HG02759 (cell line): ENCODE results near the gene ETV5.

Experiments used
- ATAC-seq: cut with Tn5 transposase; IDR thresholded peaks from one replicate; pipeline ENCODE4 v1.9.1; 2021; ENCODE audit warnings: mild to moderate bottlenecking, moderate library complexity; ENCODE audit not compliant: unreplicated experiment

Gene ETV5

DNA sequence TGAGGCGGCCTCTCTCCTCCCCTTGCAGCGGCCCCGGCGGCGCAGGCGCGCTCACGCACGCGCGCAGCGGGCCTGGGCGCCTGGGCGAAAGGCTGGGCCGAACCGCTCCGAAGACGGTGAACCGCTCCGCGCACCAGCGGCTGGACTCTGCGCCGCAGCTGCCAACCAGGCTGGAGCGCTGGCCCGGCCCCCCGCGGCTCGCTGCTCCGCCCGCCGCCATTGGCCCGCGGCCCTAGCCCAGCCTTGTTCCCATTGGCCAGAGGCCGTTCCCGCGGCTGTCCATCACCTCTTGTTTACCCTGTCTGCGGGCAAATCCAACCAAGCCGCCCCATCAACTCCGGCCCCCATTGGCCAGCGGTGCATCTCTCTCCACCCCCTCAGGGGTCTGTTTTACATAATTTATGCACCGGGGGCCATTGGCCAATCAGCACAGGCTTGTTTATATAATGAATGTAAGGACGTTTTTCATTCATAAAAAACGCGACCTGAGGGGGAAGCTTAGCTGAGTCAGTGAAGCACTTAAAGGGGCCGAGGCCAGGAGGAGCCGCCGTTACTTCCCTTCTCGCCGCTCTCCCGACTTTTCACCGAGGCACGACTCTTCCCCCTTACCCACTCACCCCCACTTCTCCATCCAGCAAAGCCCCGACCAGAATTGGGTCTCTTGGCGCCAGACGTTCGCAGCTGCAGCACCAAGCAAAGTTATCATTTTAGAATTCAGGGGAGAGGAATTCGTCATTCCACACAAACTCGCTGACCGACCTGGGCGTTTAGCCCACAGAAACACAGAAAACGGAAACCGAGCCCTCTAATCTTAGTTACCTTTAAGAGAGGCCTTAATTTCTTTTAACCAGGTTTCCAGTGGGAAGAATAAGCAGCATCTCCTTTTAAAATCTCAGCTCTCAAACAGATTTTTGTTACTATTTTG is at the start of gene ETV5:
TSS of gene ETV5 (minus strand) at position 149 of the 925 bp plus-strand sequence. CDS start 3,221 bp downstream, outside the sequence.
- peak; percentile 91 for ATAC-seq

DNA sequence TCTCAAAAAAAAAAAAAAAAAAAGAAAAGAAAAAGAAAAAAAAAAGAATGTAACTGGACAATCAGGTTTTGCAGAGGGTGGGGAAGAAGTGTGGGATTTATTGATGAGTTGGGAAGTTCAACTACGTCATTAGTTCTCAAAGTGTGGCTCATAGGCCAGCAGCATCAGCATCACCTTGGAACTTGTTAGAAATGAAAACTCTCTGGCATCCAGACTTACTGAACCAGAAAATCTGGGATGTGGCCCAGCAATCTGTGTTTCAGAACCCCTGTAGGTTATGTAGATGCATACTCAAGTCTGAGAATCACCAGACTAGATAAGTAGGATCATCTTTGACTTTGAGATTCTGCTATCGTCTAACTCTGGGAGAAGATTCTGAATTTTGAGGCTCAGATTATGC is 45.8 kb upstream of the ETV5 start:
- ATAC-seq = no peak

DNA sequence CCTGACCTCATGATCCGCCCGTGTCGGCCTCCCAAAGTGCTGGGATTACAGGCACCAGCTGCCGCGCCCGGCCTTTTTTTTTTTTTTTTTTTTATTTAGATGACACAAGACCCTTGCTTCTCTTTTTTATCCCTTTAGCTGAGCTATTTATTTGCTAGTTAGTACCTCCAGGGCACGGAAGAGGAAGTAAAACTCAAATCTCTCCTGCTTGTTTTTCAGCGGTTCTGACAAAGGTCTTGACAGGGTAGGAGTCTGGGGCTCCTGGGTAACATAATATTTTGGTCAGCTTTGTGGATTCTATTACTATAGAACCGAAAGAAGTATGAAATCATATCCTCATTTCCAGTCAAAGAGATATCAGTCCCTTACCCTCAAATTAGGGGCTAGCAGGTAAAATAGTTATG is 44.0 kb upstream of the ETV5 start:
- ATAC-seq = peak; percentile 85

GRCh38 chr3:186152361-186152798 is 43.5 kb upstream of the ETV5 start:
- ATAC-seq = peak; percentile 21

- peak; percentile 36 for ATAC-seq
These were observed 42.4 kb upstream of the ETV5 start for GRCh38 chr3:186151077-186151971.

DNA sequence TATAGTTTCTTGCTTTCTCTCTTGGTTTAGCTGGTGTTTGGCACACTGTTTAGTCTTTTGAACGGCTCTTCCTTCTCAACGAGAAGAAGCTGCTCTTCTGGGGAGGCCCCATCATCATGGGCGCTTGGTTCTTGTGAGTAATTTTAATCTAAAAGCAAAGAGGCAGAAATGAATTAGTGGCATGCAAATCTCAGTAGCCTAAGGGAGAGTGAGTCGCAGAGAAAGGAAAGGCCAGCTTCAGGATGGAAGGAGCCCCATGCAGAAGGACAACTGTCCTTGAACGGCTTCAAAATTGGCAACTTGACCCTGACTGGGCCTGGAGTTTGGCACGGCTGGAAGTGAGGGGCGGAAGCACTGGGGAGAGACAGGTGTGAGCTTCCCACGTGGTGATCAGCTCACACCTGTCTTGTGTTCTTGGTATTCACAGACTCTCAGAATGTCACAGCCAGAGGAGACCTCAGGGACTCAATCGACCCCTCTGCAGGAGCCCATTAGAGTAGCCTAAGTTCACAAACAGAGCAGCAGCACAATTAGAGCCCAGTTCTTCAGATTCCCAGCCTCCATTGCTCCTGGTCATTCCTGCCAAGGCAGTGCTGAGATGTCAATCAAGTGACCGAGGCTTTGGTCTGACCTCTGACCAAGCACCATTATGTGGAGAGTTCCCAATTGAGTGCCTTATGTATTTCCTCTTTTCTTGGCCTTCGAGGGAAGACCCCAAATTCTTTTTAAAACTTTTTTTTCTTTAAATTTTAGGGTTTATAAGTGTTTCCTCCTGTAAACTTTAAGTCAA is 41.3 kb upstream of the ETV5 start:
- no peak for ATAC-seq

- ATAC-seq = no peak
These were observed 40.6 kb upstream of the ETV5 start for GRCh38 chr3:186149319-186149960.

GRCh38 chr3:186144257-186144656 is 35.4 kb upstream of the ETV5 start:
- ATAC-seq = no peak

- no peak for ATAC-seq
These were observed 34.4 kb upstream of the ETV5 start for GRCh38 chr3:186143250-186143649.

DNA sequence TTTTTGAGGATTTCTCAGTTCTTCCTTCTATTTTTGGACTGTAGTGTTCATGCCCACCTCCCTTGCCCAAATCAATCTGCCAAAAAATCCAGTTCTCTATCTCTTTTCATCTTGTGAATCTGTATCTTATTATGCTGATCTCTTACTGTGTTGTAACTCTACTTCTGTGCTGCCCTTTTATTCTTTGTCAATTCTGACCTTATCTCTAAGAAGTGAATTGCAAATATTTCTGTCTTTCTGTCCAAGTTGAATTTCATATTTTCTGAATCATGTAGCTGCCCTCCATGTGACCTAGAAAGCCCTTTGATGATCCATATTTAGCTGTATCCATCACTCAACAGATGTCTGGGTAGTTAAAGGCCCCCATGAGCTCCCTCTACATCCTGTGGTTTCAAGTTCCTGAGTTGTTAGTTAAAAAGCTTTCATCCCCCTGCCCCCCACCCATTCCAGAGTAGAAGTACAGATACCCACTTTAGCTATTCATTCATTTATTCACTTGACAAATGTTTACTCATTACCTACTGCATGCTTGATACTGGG is 33.6 kb upstream of the ETV5 start:
- no peak for ATAC-seq

DNA sequence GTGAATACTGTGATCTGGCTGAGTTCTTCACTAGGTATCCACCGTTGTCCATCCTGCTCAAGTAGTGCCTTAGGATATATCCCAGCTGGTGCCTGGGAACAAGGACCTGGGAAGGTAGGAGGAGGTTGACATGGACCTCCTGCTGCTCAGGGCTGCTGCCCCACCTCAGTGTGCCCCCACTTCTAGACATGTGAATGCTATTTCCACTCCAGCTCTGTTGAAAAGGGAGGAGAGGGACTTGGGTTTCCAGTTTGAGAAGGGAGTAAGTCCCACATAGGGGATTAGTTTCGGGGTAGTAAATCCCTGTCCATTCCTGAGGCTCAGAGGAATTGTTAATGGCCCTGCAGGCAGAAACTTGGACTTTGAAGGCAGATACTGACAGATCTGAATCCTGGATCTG is 32.9 kb upstream of the ETV5 start:
- no peak for ATAC-seq

DNA sequence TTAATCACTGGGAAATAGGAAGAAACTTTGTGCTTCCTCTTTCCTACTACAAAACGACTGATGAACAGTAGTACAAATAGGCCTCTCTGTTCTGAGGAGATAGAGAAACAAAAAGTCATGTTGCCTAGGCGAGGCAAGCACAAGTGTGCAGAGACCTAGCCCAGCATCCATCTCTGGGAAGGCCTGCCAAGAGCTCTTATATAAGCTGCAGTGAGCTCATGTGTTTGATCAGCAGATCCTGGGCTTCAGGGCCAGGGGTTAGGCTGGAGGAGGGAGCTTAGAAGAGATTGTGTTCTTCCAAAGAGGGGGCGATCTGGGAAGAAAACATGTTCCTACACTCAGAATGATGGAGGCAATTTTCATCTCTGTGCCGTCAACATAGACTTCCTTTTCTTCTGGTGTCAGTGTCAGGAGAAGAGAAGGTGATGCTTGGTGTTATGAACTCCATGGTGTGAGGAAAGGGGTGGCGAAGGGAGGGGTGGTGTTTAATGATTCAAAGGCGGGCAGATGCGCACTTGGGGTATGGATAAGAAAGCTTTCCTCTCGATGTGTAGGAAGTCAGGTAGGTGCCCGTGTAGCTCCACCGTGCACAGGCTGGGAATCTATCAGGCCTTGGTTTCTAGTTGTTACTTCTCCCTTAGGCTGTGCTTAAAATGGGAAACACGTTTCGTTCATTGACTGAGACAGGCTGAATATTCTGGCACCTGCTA is 29.5 kb upstream of the ETV5 start:
- no peak for ATAC-seq

DNA sequence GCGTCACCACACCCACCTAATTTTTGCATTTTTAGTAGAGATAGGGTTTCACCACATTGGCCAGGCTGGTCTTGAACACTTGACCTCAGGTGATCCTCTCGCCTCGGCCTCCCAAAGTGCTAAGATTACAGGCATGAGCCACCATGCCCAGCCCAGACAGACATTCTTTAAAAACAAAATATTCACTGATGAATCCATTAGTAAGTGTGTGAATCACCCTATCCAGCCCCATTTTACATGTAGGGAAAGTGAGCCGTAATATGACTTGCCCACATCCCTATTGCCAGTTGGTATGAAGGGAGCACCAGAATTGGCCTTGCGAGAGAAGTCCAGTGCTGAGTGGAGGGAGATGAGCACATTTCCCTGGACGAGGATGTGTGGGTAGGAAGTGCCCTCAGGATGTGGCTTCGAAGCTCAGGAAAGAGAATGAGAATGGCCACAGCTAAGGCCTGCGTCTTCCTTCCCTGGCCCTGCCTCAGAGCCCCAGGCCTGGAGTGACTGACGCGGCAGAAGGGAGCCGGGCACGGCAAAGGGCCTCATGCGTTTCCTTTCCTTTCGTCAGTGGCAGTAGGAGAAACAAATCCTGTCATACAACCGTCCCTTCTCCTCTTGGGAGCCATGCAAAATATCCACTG is 28.3 kb upstream of the ETV5 start:
- ATAC-seq = no peak

DNA sequence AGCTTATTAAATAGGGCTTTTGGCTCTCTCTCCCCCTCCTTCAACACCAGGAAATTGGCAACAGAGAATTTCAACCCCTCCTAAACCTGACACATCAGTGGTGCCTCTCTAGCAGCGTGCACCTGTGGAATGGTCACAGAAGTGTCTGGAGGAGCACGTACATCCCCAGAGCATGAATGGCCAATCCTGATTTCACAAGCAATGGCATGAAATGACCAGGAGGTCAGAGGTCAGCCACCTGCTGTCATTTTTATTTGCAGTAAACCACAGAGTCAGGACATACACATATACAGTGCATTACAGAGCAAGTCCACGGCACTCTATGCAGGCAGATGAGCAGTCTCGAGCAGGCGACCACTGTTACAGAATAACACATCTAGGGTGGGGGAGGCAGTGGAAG is 25.1 kb upstream of the ETV5 start:
- no peak for ATAC-seq

DNA sequence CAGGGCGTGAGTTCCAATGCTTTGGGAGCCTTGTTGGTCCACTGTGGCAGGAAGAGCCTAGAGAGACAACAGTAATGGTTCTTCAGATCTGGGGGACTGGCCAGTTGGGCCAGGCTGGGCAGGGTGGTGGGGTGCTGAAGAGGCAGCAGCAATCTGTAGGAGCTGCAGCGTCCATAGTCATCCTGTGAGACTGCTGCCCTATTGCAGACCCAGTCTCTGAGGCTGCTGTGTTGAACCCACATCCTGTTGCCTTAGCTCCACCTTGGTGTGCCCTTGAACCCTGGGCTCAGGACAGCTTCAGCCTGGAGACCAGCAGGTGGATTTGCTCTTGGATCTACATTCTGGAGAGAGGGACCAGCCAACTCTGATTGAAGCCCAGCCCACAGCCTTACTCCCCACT is 23.6 kb upstream of the ETV5 start:
- no peak for ATAC-seq

DNA sequence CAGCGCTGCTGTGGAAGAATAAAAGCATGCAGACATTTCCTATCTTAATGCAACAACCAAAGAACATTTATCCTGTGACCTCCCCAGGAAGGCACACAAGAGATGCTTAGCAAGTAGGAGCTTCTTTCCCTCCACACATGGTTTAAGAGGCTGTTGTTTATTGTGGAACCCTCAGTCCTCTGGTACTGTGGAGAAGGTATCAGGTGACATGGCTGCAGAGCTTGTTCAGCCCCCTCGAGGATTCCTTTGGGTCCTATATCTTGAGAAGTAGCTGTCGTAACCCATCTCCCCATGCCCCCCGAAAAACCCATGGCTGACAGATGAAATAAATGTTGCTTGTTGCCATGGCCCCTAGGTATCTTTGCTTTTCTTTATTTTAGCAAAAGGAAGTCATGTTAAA is 20.3 kb upstream of the ETV5 start:
- ATAC-seq = no peak

- no peak for ATAC-seq
These were observed 19.3 kb upstream of the ETV5 start for GRCh38 chr3:186128158-186128557.

DNA sequence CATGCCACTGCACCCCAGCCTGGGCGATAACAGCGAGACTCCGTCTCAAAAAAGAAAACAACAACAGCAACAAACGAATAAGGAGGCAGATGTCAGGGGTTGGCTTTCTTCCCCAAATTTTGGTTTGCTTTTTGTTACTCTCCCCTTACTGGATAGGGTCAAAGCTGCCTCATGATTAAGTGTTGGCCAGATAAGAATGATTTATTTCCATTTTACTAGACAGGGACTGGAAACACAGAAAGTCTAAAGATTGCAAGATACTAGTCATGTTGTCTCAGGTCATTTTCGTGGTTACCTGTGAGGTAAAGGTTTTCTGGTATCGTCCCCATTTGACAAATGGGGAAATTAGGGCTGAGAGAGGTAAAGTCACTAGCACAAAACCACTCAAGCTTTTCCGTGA is 18.6 kb upstream of the ETV5 start:
- ATAC-seq = no peak

- ATAC-seq = no peak
These were observed 16.2 kb upstream of the ETV5 start for GRCh38 chr3:186125118-186125517.
